ENCODE measurements around the gene ABCG1. TPM values are rescaled to one million over a fixed set of nuclear protein-coding genes. Genes with fewer than 3 reads are reported as not detected.

ABCG1 gene
- total RNA-seq, 2 donors from 2014 or later = 53.1 to 55.5 TPM

- no peaks in the 10 kb centered on the region for H3K27me3 Mint-ChIP-seq (ENCODE audit: low read depth)
- ATAC-seq (replicated peaks in 1 of 2) = peak; percentile 61 to 66
- H3K4me3 Mint-ChIP-seq = peak overlapping the region; percentile 84 to 89
- peaks cover 90% of the 10 kb centered on the region for H3K4me1 Mint-ChIP-seq (ENCODE audit: low read depth)
- H3K27ac Mint-ChIP-seq = peak overlapping the region; percentile 91
- peaks cover 3 to 8% of the 10 kb centered on the region in 2 donors for H3K36me3 Mint-ChIP-seq (ENCODE audit: insufficient read depth in 2 of 2)
- H3K9me3 Mint-ChIP-seq = peaks cover 2% of the 10 kb centered on the region in 2 donors
- peak; percentile 90 to 93 for DNase-seq
Observed at GRCh38 chr21:42234464-42235241, 15.7 kb downstream of the ABCG1 start.

GRCh38 chr21:42235593-42235992 lies 16.7 kb downstream of the ABCG1 start:
- no peak for ATAC-seq (replicated peaks in 1 of 2)
- Mint-ChIP-seq H3K4me1 (ENCODE audit: low read depth) (peaks cover 86% of the 10 kb centered on the region), H3K27me3 (ENCODE audit: low read depth) (no peaks in the 10 kb centered on the region), H3K36me3 (ENCODE audit: insufficient read depth in 2 of 2) (peaks cover 0 to 6% of the 10 kb centered on the region in 2 donors), H3K4me3 (peak overlapping the region; percentile 79 to 84), H3K9me3 (peaks cover 2% of the 10 kb centered on the region in 2 donors), H3K27ac (peak overlapping the region; percentile 91)
- no peak for DNase-seq

GRCh38 chr21:42236014-42236413 lies 17.1 kb downstream of the ABCG1 start:
- Mint-ChIP-seq H3K4me3 (peak overlapping the region; percentile 79 to 84), H3K9me3 (peaks cover 2% of the 10 kb centered on the region in 2 donors), H3K36me3 (ENCODE audit: insufficient read depth in 2 of 2) (peaks cover 0 to 4% of the 10 kb centered on the region in 2 donors), H3K4me1 (ENCODE audit: low read depth) (peaks cover 81% of the 10 kb centered on the region), H3K27ac (peak overlapping the region; percentile 91), H3K27me3 (ENCODE audit: low read depth) (no peaks in the 10 kb centered on the region)
- DNase-seq (no peak), ATAC-seq (replicated peaks in 1 of 2) (no peak)

GRCh38 chr21:42236693-42237092 lies 17.8 kb downstream of the ABCG1 start:
- Mint-ChIP-seq H3K4me3 (peak overlapping the region; percentile 79 to 84), H3K9me3 (peaks cover 2% of the 10 kb centered on the region in 2 donors), H3K36me3 (ENCODE audit: insufficient read depth in 2 of 2) (peaks cover 0 to 4% of the 10 kb centered on the region in 2 donors), H3K4me1 (ENCODE audit: low read depth) (peaks cover 77% of the 10 kb centered on the region), H3K27me3 (ENCODE audit: low read depth) (no peaks in the 10 kb centered on the region), H3K27ac (peak overlapping the region; percentile 91)
- ATAC-seq (replicated peaks in 1 of 2) (peak; percentile 35 to 36), DNase-seq (peak; percentile 35 to 45)

GRCh38 chr21:42237161-42237560 lies 18.2 kb downstream of the ABCG1 start:
- Mint-ChIP-seq H3K9me3 (peaks cover 2% of the 10 kb centered on the region in 2 donors), H3K4me1 (ENCODE audit: low read depth) (peaks cover 79% of the 10 kb centered on the region), H3K36me3 (ENCODE audit: insufficient read depth in 2 of 2) (peaks cover 0 to 4% of the 10 kb centered on the region in 2 donors), H3K4me3 (peak overlapping the region; percentile 79 to 84), H3K27me3 (ENCODE audit: low read depth) (no peaks in the 10 kb centered on the region), H3K27ac (peak overlapping the region; percentile 91)
- no peak for ATAC-seq (replicated peaks in 1 of 2)
- DNase-seq = peak in 1 of 2 donors; percentile 22

GRCh38 chr21:42237577-42237976 lies 18.6 kb downstream of the ABCG1 start:
- H3K9me3 Mint-ChIP-seq = peaks cover under 1% of the 10 kb centered on the region in 2 donors

GRCh38 chr21:42238185-42238934 lies 19.4 kb downstream of the ABCG1 start:
- Mint-ChIP-seq H3K36me3 (ENCODE audit: insufficient read depth in 2 of 2) (no peaks in the 10 kb centered on the region), H3K4me1 (ENCODE audit: low read depth) (peaks cover 76% of the 10 kb centered on the region), H3K9me3 (no peaks in the 10 kb centered on the region), H3K4me3 (peak overlapping the region; percentile 79 to 84), H3K27ac (peak overlapping the region; percentile 90), H3K27me3 (ENCODE audit: low read depth) (no peaks in the 10 kb centered on the region)
- peak; percentile 10 to 13 for ATAC-seq (replicated peaks in 1 of 2)
- DNase-seq = peak; percentile 53 to 54

More at GRCh38 chr21:42237577-42237976, 18.6 kb downstream of the ABCG1 start:
- Mint-ChIP-seq H3K4me3 (peak overlapping the region; percentile 79 to 84), H3K27me3 (ENCODE audit: low read depth) (no peaks in the 10 kb centered on the region), H3K4me1 (ENCODE audit: low read depth) (peaks cover 79% of the 10 kb centered on the region), H3K36me3 (ENCODE audit: insufficient read depth in 2 of 2) (peaks cover 0 to 2% of the 10 kb centered on the region in 2 donors), H3K27ac (peak overlapping the region; percentile 66)
- ATAC-seq (replicated peaks in 1 of 2) = peak; percentile 34 to 39
- peak; percentile 78 to 79 for DNase-seq

- Mint-ChIP-seq H3K36me3 (ENCODE audit: insufficient read depth in 2 of 2) (no peaks in the 10 kb centered on the region), H3K27ac (no peak overlapping the region), H3K27me3 (ENCODE audit: low read depth) (no peaks in the 10 kb centered on the region), H3K4me1 (ENCODE audit: low read depth) (peaks cover 64% of the 10 kb centered on the region), H3K4me3 (no peak overlapping the region), H3K9me3 (no peaks in the 10 kb centered on the region)
- ATAC-seq (replicated peaks in 1 of 2) (no peak), DNase-seq (no peak)
Observed at GRCh38 chr21:42239556-42239955, 20.6 kb downstream of the ABCG1 start.

- H3K9me3 Mint-ChIP-seq = no peaks in the 10 kb centered on the region
- DNase-seq (no peak), ATAC-seq (replicated peaks in 1 of 2) (no peak)
- H3K27ac Mint-ChIP-seq = no peak overlapping the region
- peaks cover 63% of the 10 kb centered on the region for H3K4me1 Mint-ChIP-seq (ENCODE audit: low read depth)
- no peak overlapping the region for H3K4me3 Mint-ChIP-seq
- H3K36me3 Mint-ChIP-seq (ENCODE audit: insufficient read depth in 2 of 2) = no peaks in the 10 kb centered on the region
- no peaks in the 10 kb centered on the region for H3K27me3 Mint-ChIP-seq (ENCODE audit: low read depth)
Observed at GRCh38 chr21:42239973-42240372, 21.0 kb downstream of the ABCG1 start.

- Mint-ChIP-seq H3K27me3 (ENCODE audit: low read depth) (no peaks in the 10 kb centered on the region), H3K4me3 (no peak overlapping the region), H3K4me1 (ENCODE audit: low read depth) (peaks cover 43% of the 10 kb centered on the region), H3K36me3 (ENCODE audit: insufficient read depth in 2 of 2) (peaks cover 2 to 4% of the 10 kb centered on the region in 2 donors), H3K27ac (no peak overlapping the region), H3K9me3 (no peaks in the 10 kb centered on the region)
- ATAC-seq (replicated peaks in 1 of 2) = no peak
- no peak for DNase-seq
Observed at GRCh38 chr21:42242611-42243010, 23.7 kb downstream of the ABCG1 start.

- Mint-ChIP-seq H3K4me1 (ENCODE audit: low read depth) (peaks cover 38% of the 10 kb centered on the region), H3K27me3 (ENCODE audit: low read depth) (no peaks in the 10 kb centered on the region), H3K4me3 (no peak overlapping the region), H3K9me3 (no peaks in the 10 kb centered on the region), H3K27ac (no peak overlapping the region), H3K36me3 (ENCODE audit: insufficient read depth in 2 of 2) (peaks cover 2 to 8% of the 10 kb centered on the region in 2 donors)
- ATAC-seq (replicated peaks in 1 of 2) = no peak
- no peak for DNase-seq
Observed at GRCh38 chr21:42243026-42243425, 24.1 kb downstream of the ABCG1 start.

GRCh38 chr21:42245331-42246193 lies 26.6 kb downstream of the ABCG1 start:
- H3K4me3 Mint-ChIP-seq = no peak overlapping the region
- ATAC-seq (replicated peaks in 1 of 2) = no peak
- peaks cover 19% of the 10 kb centered on the region for H3K4me1 Mint-ChIP-seq (ENCODE audit: low read depth)
- no peaks in the 10 kb centered on the region for H3K9me3 Mint-ChIP-seq
- DNase-seq = no peak
- H3K27ac Mint-ChIP-seq = no peak overlapping the region
- no peaks in the 10 kb centered on the region for H3K27me3 Mint-ChIP-seq (ENCODE audit: low read depth)
- H3K36me3 Mint-ChIP-seq (ENCODE audit: insufficient read depth in 2 of 2) = peaks cover 2 to 8% of the 10 kb centered on the region in 2 donors

All from activated T-cell treated with anti-CD3 and anti-CD28 coated beads, Interleukin-2, amount 50 U/mL, for 72 hours (primary cell).